Glomerular endothelial cell (primary cell): Measurements from ENCODE around the gene CHMP1B. TPM values are rescaled to one million over a fixed set of nuclear protein-coding genes. Genes with fewer than 3 reads are reported as not detected.

ENCODE experiments used
- DNase-seq: peaks from one replicate; pipeline ENCODE4 v3.0.0-alpha.2; 2011; ENCODE audit warnings: low read depth, low spot score; ENCODE audit errors: extremely low read depth
- total RNA-seq: library from RNA; depleted of rRNA; stranded (reverse); fragments of >200 nt; gene quantifications from 2 replicates; pipeline ENCODE4 v1.2.3, GENCODE V29; 2015

CHMP1B gene
- 47.5 and 57.8 TPM in 2 replicates for total RNA-seq

GRCh38 chr18:11851146-11851805 is at the start of gene CHMP1B:
Gene CHMP1B (plus strand): TSS chr18:11851413. CDS start chr18:11851512, 99 bp downstream.
- no peak for DNase-seq

DNA sequence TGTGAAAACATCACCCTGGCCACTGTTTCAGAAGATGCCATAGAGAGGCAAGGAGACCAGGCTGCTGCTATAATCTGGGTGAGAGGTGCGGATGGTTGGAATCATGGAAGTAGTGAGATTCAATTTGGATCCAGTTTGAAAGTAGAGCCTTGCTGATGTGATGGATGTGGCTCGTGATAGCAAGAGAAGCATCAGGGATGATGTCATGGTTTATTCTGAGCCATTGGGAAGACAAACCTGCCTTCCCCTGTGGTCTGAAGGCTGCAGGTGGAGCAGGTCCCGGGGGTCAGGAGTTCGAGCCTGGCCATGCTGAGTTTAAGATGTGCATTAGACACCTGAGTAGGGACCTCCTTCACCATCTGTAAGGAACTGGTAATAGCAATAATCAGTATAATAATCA is 49.6 kb upstream of the CHMP1B start:
- DNase-seq: no peak

- DNase-seq: no peak
Observed at GRCh38 chr18:11802158-11802557, 49.1 kb upstream of the CHMP1B start.

DNA sequence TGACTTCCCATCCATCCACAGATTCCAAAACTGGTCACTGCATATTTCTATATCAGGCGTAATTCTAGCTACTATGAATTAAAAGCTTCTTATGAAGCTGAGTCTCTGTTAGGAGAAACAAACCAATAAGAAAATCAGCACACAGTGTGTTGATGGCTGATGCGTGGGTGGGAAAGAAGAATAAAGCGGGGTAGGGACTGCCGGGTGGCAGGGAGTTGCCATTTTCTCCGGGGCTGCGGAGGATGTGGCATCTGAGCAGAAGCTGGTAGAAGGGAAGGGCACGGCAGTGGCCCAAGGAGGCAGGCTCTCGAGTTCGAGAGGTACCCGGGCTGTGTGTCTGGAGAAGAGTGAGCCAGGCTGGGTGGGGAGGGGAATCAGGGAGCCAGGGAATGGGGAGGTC is 48.6 kb upstream of the CHMP1B start:
- no peak for DNase-seq

GRCh38 chr18:11807233-11807632 is 44.0 kb upstream of the CHMP1B start:
- DNase-seq: no peak

DNA sequence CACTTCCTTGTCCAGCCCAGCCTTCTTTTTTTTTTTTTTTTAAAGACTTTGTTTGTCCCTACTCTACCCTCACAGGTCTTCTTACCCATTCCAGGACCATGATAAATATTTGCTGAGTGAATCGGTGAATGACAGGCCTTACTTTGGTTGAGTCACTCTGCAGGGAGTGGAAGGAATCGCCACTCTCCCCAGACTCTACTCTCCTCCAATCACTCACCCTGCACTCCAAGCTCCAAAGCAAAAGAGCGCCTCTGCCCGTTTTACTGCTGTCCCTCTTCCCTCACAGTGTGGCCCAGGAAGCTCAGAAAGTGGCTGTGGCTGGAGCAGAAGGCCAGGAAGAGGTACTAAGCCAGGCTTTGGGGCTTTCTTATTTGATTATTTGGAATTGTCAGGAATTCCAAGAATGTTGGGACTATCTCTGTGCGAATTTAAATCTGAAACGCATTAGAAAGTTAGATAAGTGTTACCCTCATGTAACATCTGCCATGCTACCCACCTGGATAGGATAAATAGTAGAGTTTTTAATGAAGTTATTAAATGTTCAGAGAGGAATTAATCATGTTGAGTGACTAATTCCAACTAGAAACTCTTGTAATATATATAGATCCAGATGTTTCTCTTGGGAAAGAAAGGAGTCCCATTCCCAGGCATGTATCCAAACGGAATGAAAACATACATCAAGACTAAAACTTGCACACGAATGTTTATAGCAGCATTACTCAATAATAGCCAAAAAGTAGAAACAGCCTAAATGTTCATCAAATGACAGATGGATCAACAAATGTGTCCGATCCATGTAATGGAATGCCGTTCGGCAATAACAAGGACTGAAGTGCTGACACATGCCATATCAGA is 43.0 kb upstream of the CHMP1B start:
- no peak for DNase-seq

- no peak for DNase-seq
Observed at GRCh38 chr18:11809895-11810294, 41.3 kb upstream of the CHMP1B start.

GRCh38 chr18:11810379-11810778 is 40.8 kb upstream of the CHMP1B start:
- DNase-seq: no peak

- DNase-seq: no peak
Observed at GRCh38 chr18:11811009-11811408, 40.2 kb upstream of the CHMP1B start.

DNA sequence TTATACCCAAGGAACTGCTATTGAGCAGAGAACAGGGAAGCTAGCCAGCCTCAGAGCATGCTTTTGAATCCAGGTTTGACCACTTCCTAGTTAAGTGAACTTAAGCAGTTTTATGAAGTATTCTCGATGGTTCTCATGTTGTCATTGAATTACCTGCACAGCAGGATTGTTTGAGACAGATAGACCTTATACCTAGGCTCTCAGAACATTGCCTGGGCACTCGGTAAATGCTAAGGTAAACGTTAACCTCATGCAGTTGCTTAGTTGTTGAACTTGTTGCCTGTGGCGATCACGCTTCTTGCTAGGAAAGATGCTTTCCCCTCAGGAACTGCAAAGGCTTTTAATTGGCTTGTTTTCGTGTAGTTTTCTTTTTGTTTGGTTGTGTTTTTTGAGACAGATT is 34.0 kb upstream of the CHMP1B start:
- no peak for DNase-seq

DNA sequence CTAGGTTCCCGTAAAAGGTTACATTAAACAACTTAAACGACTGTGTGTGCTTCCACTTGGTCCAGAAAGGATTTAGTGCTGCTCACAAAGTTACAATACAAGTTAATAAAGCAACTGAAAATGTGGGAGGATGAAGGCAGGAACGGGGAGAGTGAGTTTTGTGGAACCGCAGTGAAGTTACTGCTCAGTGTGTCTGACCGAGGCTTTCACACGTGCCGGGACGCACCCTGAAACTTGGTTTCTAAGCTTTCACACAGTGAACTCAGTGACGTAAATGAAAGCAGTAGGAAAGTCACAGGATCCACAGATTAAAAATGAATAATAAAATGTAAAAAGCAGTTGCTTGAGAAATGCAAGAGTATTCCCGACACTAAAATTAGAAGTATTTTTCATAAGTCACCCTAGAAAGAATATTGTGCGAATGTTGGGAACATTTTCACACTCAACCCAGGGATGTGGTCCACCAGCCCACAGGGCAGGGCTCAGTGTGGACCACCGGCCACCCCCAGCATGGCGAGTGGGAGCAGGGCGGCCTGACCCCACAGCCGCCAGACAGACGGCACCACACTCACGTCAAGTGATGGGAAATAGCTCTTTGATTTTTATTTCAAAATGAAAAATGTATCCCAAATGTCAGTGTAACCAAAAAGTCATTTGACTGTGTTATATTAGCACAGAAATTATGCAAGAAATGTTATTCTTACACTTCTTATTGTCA is 32.6 kb upstream of the CHMP1B start:
- DNase-seq: no peak

DNA sequence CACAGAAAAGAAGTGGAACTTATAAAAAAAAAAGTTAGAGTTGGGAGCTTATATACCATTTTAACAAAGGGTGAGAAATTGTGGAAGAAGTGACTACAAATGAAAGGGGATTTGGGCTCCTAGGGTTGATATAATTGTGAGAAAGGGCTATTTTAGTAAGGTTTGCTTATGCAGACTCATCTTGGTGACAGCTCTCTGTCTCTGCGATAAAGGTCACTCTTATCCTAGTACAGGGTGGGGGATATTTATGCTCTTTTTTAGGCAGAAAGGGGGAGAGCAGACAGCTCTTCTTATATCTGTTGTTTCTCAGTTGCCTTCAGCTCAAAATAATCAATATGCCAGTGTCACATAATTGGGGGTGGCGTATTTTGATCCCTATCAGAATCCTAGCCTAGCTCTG is 31.3 kb upstream of the CHMP1B start:
- DNase-seq: no peak

DNA sequence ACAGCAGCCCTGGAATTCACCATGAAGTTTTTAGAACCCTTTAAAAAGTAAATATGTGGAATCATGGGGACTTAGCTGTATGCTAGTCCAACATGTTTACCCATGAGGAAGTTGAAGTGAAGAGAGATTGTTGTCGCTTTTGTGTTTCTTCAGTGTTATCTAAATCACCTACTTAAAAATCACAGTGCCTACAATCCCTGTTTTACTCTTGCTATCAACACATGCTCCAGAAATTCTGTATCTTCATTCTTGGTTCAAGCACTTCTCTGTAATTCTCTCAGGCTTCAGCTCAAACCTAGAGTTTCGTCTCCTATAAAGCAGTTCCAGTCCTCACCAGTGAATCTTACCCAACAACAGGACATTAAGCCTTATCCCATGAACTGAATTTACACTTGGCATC is 30.5 kb upstream of the CHMP1B start:
- no peak for DNase-seq

GRCh38 chr18:11821208-11821607 is 30.0 kb upstream of the CHMP1B start:
- DNase-seq: no peak

DNA sequence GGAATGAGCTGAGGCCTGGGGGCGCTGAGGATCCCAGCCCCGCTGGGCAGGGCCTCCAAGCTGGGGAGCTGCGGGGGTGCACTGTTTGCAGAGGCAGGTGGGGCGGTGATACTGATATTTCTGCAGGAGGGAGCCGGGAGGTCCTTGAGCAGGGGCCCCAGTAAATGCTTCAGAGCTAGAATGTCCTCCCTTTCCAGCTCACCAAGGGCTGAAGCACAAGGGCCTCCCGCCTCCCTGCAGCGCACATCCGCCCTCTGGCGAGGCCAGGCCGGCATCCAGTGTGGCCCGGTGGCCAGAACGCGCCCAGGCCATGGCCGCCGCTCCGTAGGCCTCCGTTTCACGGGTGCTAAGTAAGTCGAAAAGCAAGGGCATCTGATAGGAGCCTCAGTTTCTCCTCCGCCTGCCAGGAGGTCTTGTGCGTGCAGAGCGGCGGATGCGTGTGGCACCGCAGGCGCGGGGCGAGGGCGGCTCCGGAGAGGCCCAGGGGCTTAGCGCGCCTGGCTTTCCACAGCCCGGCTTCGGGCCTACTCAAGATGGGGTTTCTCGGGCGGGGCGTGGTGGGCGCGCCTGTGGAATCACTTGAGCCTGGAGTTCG is 29.5 kb upstream of the CHMP1B start:
- DNase-seq: no peak

DNA sequence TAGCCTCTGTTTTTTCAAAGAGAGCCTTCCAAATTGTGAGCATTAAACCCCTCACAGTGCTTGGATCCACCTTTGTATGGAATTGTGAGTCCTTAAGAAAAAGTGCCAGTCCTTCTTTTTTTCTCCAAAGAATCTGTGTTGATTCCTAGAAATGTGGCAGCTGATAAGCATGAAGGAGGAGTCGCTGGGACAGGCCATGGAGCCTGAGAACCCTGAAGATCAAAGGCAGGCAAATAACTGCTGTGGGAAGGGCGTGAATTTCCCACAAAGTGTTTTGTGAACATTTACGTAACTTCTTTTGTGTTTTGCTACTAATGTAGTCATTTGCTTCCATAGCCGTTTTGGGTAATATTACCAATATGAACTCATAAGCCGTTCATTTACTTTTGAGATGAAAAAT is 27.7 kb upstream of the CHMP1B start:
- no peak for DNase-seq

DNA sequence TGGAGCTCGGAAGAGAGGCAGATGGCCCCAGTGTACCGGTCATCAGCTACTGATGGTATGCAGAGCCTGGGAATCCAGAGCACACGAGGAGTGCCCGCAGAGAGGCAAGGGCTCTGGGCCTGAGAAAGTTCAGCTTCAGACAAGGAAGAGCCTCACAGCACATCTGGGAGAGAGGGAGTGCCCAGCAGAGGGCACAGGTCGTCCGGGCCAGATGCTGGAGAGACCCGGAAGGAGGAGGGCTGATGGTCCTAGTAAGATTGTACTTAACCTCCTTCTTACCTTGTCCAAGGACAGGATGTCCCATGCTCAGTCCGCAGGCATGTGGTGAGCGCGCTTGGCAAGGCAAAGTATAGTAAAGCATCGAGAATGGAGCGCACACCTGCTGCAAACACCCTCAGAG is 24.4 kb upstream of the CHMP1B start:
- DNase-seq: no peak

DNA sequence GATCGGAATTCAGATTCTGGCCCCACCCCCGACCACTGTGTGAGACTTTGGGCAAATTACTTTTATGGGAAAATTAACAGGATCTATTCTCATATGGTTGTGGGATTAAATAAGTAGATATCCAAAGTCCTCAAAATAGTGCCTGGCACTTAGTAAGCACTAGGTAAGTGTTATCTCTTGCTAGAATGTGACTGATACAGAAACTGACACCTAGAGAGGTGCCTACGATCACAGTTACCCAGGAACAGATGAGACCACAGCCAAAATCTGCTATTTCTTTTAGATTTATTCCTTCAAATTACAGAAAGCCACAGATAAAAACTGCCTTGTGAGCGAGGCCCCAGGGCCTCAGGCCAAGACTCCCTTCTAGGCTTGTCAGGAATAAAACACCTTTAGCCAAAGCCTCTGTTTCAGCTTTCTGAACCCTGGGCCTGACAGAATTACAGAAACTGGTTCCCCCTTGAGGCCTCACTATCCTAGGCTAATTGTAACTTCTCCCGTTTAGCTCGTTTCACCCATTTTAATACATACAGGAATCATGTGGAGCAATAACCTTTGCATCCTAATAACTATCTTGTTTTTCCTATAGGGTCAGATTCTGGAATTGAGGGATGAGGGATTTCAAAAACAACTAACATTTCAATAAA is 22.3 kb upstream of the CHMP1B start:
- no peak for DNase-seq

DNA sequence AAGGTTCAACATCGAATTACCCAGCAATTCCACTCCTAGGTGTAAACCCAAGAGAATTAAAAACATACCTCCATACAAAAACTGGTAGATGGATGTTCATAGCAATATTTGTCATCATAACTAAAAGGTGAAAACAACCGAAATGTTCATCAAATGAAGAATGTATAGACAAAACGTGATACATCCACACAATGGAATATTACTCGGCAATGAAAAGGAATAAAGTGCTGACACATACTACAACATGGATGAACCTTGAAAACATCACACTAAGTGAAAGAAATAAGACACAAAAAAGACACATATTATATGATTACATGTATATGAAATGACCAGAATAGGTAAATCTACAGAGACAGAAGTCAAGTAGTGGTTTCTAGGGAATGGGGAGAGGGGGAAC is 20.6 kb upstream of the CHMP1B start:
- no peak for DNase-seq

DNA sequence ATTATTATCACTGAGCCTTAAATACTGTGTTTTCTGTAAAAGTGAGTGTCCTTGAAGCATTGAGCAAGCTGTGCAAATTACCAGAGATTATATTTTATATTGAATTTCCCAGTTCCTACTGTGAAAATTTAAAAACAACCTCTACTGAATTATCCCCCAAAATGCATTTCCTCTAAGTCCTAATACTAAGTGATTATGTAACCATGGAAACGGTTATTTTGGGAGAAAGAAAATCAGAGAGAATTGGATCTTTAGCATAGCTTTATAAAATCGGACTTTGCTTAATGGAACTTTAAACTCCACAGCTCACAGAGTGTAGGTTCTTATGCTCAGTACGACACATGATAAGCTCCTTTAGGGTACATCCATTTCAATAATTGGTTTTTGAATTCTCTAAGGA is 19.3 kb upstream of the CHMP1B start:
- no peak for DNase-seq

- no peak for DNase-seq
Observed at GRCh38 chr18:11834772-11835171, 16.4 kb upstream of the CHMP1B start.
